GM10248 (cell line): ENCODE results near the gene AP3D1.

Experiments
- CTCF ChIA-PET: fragments of 300-600 bp; sonication (Branson Sonifier 250); formaldehyde crosslinking; extraction: SDS; loops from one replicate; lab custom pipeline; 2021; ENCODE audit warnings: antibody characterized with exemption; lab: Yijun Ruan, JAX
- POLR2A ChIA-PET: fragments of 350-650 bp; sonication (Branson Sonifier 250); formaldehyde crosslinking; extraction: SDS; loops from one replicate; lab custom pipeline; 2020; ENCODE audit warnings: antibody characterized with exemption; lab: Yijun Ruan, JAX
- DNase-seq: peaks from one replicate; pipeline ENCODE4 v3.0.0; 2012; ENCODE audit errors: extremely low spot score
- TF ChIP-seq, protein P1 (sequence below): IDR thresholded peaks from 2 replicates; pipeline ENCODE4 v1.5.1; 2012; ENCODE audit warnings: mild to moderate bottlenecking, low read depth; ENCODE audit errors: extremely low read depth, missing control alignments, control extremely low read depth

The AP3D1 gene

DNA sequence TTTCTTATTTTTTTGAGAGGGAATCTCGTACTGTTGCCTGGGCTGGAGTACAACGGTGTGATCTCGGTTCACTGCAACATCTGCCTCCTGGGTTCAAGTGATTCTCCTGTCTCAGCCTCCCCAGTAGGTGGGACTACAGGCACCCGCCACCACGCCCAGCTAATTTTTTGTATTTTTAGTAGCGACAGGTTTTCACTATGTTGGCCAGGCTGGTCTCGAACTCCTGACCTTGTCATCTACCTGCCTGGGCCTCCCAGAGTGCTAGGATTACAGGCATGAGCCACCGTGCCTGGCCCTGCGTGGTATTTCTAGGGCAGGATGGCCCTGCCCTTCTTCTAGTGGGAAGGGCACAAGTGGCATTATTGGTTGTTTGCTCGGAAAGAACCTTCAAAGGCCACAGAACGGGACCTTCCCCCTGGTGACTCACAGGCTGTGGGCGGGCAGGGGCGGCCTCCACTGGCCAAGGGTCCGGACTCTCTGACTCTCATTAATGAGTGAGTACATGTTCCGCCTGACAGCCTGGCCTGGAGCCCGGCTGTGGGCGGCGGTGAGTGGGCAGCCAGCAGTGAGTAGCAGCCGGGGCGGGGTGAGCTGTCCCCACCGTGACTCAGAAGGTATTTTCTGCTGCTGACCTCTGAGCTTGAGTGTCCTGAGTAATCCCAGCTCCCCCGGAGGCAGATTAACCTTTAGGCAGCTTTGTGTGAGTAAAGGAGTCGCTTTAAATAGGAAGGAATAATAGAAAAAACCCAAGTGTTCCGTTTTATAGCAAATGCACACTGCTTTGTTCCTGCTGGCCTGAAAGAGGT lies 17.5 kb upstream of the AP3D1 start:
- DNase-seq, result peak; percentile 84
- TF ChIP-seq, protein P1, sequence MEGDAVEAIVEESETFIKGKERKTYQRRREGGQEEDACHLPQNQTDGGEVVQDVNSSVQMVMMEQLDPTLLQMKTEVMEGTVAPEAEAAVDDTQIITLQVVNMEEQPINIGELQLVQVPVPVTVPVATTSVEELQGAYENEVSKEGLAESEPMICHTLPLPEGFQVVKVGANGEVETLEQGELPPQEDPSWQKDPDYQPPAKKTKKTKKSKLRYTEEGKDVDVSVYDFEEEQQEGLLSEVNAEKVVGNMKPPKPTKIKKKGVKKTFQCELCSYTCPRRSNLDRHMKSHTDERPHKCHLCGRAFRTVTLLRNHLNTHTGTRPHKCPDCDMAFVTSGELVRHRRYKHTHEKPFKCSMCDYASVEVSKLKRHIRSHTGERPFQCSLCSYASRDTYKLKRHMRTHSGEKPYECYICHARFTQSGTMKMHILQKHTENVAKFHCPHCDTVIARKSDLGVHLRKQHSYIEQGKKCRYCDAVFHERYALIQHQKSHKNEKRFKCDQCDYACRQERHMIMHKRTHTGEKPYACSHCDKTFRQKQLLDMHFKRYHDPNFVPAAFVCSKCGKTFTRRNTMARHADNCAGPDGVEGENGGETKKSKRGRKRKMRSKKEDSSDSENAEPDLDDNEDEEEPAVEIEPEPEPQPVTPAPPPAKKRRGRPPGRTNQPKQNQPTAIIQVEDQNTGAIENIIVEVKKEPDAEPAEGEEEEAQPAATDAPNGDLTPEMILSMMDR, result peak; percentile 9
- CTCF ChIA-PET, result interaction anchor here (1.0 to 2.3 kb wide), 7 partner anchors 11 to 74 kb away, joined by 3 to 12 read pairs (median 4); partner anchors contain the start of gene PLEKHJ1
- POLR2A ChIA-PET, result interaction anchor here (0.6 to 1.0 kb wide), 5 partner anchors 13 to 150 kb away, joined by 3 to 7 read pairs (median 5); partner anchors contain the start of gene AP3D1

DNA sequence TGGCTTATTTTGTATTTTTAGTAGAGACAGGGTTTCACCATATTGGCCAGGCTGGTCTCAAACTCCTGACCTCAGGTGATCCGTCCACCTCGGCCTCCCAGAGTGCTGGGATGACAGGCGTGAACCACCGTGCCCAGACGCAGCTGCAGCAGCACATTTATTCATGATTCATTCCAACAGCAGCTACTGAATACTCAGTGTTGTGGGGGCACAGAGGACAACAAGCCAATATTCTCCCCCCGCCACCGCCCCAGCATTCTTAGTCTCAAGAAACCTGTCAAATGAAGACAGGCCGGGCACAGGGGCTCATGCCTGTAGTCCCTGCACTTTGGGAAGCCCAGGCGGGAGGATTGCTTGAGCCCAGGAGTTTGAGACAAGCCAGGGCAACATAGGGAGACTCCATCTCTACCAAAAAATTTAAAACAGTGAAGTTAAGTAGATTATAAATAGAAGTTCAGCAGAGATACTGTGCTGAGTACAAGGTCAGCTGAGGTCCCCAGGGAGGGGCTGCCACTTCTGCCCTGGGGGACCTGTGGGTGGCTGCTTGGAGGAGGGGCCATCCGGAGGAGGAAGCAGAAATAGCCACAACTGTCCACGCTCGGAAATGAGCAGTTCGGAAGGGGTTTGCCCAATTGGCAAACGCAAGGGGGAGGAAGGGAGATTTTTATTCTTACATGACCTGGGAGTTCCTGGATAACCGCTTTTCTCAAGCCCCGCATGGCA lies 16.7 kb upstream of the AP3D1 start:
- TF ChIP-seq, protein P1, result no peak
- ChIA-PET CTCF (interaction anchor here (1.5 to 2.3 kb wide), 3 partner anchors 10 to 68 kb away, joined by 4 to 12 read pairs (median 7); partner anchors contain the start of gene PLEKHJ1), POLR2A (interaction anchor here (0.7 kb wide), 1 partner anchor 133 kb away, joined by 4 read pairs; no protein-coding TSS in a partner anchor)
- DNase-seq, result peak; percentile 70

DNA sequence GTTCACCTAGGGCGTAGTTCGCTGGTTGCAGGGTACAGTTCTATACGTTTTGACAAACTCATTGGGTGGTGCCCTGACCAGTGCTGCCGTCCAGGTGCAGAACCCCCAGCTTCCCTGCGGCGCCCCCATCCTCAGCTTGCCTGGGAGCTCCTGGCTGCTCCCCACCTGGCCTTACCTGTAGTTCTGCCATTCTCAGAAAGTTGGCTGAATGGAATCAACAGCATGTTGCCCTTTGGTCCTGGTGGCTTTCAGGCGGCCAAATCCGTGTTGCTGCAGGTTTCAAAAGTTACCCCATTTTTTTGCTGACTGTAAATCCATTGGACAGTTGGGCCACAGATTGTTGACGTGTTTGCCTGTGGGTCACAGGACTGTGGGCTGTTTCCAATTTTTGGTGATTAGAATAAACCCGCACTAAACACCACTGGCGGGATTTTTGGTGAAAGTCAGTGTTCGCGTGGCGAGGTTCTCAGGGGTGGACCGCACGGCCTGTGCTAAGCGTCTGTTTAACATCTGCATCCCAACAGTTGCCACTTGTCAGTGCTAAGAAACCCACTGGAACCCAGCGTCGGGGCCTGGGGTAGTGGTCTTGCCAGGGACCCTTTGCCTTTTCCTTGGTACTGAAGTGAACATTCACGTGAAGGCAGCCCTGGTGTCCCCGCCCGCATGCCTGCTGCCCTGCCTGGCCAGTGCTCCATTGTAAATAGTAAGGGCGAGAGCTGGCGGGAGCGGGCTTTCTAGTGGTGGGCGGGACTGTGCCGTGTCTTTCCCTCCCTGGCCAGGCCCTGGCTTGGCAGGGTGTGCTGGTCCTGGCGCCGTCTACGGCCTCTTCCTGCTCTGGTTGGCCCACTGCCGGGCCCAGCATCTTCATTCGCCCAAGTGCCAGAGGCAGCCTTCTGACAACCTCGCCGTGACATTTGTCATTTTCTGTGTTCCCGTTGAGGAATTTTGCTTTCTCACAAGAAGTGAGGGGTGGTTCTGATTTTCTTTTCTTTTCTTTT lies 15.7 kb upstream of the AP3D1 start:
- TF ChIP-seq, protein P1, result no peak
- ChIA-PET POLR2A (interaction anchor here (0.7 kb wide), 1 partner anchor 132 kb away, joined by 4 read pairs; no protein-coding TSS in a partner anchor), CTCF (no interaction called here)
- no peak for DNase-seq

DNA sequence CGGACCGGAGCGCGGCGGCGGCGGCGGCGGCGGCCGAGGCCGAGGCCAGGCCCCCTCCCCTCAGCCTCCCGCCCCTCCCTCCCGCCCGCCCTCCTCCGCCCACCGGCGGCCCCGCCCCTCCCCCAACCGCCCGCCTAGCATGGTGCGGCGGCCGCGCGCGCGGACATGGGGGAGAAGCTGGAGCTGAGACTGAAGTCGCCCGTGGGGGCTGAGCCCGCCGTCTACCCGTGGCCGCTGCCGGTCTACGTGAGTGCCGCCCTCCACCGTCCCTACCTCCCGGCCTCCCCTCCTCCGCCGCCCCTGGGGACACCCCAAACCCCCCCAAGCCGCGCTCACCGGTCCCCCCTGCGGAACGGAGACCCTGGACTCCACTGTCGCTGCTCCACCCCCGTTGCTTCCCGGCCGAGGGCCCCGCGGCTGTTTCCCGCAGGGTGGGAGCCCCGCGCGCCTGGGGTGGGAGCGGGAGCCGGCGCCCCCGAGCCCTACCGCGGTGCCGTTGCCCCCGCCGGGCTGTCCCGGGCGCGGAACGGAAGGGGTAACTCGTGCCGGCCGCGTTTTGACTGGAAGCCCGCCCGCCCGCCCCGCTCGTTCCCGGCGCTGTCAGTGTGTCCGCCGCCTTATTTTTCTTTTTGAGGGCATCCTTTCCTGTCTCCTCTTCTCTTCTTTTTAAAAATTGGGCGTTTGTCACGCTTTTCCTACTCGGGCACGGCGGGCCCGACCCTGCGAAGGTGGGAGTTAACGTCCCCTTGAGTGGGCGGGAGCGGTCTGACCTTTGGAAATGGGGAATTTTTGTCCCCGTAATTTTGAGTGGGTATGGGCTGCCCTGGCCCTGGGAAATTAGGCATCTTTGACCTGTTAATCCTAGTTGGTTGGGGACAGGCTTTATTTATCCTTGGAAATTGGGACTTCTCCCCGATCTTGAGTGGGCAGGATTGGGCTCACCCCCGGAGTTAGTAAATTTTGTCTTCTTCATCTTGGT lies 12.9 kb upstream of the AP3D1 start:
- CTCF ChIA-PET, result interaction anchor here (1.6 kb wide), 1 partner anchor 108 kb away, joined by 3 read pairs; no protein-coding TSS in a partner anchor
- POLR2A ChIA-PET, result interaction anchor here (0.6 to 1.6 kb wide), 4 partner anchors 63 to 312 kb away, joined by 3 to 5 read pairs (median 4); partner anchors contain the start of genes GADD45B and TIMM13
- no peak for DNase-seq
- TF ChIP-seq, protein P1, result no peak

DNA sequence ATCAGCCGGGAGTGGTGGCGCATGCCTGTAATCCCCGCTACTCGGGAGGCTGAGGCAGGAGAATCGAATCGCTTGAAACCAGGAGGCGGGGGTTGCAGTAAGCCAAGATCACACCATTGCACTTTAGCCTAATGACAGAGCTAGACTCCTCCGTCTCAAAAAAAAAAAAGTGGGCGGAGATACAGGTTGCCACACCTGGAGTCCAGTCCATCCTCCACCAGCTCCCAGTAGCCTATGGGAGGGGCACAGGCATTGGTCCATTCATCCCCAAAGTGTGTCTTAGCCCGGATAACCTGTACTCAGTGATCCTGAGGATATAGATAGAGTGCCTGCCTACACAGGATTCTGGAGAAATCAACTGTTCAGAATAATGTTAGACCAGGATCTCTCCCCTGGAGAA lies 9.0 kb upstream of the AP3D1 start:
- no peak for DNase-seq
- POLR2A ChIA-PET, result no interaction called here
- TF ChIP-seq, protein P1, result no peak
- CTCF ChIA-PET, result interaction anchor here (1.2 kb wide), 1 partner anchor 112 kb away, joined by 3 read pairs; no protein-coding TSS in a partner anchor
